Esophagus squamous epithelium (tissue), 5 donors: ENCODE data around the gene MED15. TPM values are rescaled to one million over a fixed set of nuclear protein-coding genes. Genes with fewer than 3 reads are reported as not detected.

ENCODE experiments used
- DNase-seq: peaks from one replicate; lab custom pipeline; 2025; lab: John Stamatoyannopoulos, UW
- H3K27ac ChIP-seq, 4 donors: fragments of 200-600 bp; sonication (generic); one replicate each; pipeline ENCODE4 v1.5.1; 2016 to 2019; ENCODE audit warnings: mild to moderate bottlenecking in 1 of 4
- H3K27me3 ChIP-seq, 4 donors: fragments of 200-600 bp; sonication (generic); 1 replicate in 3 of 4; 2 replicates in 1 of 4; pipeline versions ENCODE4 v1.5.1 to v1.6.0; 2017 to 2021; ENCODE audit warnings: antibody characterized with exemption in 1 of 4
- H3K36me3 ChIP-seq, 3 donors: fragments of 200-600 bp; sonication (generic); one replicate each; pipeline ENCODE4 v1.5.1; 2016 to 2019
- H3K4me1 ChIP-seq, 3 donors: fragments of 200-600 bp; sonication (generic); one replicate each; pipeline ENCODE4 v1.5.1; 2017 to 2019
- H3K4me3 ChIP-seq, 4 donors: fragments of 200-600 bp; sonication (generic); 1 replicate in 3 of 4; 2 replicates in 1 of 4; pipeline ENCODE4 v1.5.1; 2016 to 2019; ENCODE audit warnings: mild to moderate bottlenecking in 2 of 4, moderate library complexity in 1 of 4
- H3K9me3 ChIP-seq, 3 donors: fragments of 200-600 bp; sonication (generic); one replicate each; pipeline ENCODE4 v1.5.1; 2016 to 2019
- POLR2A ChIP-seq, 4 donors: fragments of 450-650 bp; IDR thresholded peaks; one replicate each; pipeline ENCODE4 v1.6.1; 2017; ENCODE audit warnings: antibody characterized with exemption in 4 of 4, mild to moderate bottlenecking in 4 of 4, moderate library complexity in 3 of 4
- WGBS, 2 donors: methylation state at CpG; one replicate each; pipeline ENCODE4 v1.1.5; 2018; 5-methylcytosine and 5-hydroxymethylcytosine counted together
- intact Hi-C: fragments of 100-400 bp; cut with DNase I; formaldehyde crosslinking; loops from one replicate; pipeline ENCODE4 v1.15.0; 2022
- total RNA-seq, 4 donors: library from RNA; depleted of rRNA; stranded (reverse); fragments of >200 nt; gene quantifications; one replicate each; pipeline ENCODE4 v1.1.0, GENCODE V29; 2016
- TF ChIP-seq, protein P1 (sequence below), 6 experiments: fragments of 450-650 bp in 4 of 6; fragments of 200-600 bp in 2 of 6; sonication (generic) in 2 of 6; IDR thresholded peaks; one replicate each; pipeline ENCODE4 v1.5.1; 2016 to 2019; ENCODE audit warnings: antibody characterized with exemption in 6 of 6, mild to moderate bottlenecking in 4 of 6, moderate library complexity in 4 of 6
- donor health status: DM: yes; HTN: yes; CAD: no.

Gene MED15
- total RNA-seq, 4 donors from 2014 or later = 31.6 to 51.4 (median 46.1) TPM

DNA sequence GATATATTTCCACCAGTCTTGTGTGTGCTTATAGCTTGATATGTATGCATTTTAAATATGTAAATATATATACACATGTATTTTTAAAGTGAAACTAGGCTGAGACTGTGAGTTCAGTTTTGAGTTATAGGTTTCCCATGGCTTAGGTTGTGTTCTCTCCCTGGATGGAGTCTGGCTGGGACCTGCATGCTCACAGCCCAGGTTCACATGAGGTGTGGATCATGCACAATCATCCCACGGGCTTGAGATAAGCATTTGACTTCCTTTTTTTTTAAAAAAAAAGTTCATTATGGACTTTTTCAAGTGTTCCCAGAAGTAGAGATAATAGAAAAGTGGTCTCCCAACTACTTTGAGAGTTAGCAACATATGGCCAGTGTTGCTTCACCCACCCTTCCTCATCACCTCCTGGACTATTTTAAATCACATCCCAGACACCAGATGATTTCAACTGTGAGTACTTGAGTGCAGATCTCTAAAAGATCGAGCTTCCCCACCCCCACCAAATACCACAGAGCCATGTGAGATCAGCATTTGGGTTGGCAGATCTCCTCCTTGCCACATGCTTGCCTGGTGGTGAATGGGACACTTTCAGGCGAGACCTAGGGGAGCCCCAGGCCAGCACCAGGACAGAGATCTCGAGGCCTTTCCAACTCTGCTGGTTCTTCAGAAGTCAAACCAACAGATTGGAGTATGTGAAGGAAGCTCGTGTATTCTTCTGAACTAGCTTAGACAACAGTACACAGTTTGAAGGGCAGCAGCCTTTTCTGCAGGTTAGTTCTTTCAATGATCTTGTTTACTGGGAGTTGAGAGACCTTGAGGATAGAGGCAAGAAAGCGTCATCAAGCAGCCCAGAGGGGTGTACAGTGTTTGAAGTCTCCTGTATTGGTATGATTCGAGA is 15.9 kb downstream of the MED15 start:
- intact Hi-C loops = no loop called here
- Histone ChIP-seq H3K36me3 (peaks cover 0 to 61% (median 7%) of the 10 kb centered on the region in 3 donors), H3K27ac (peak overlapping the region in 1 of 4 donors; percentile 16), H3K27me3 (no peaks in the 10 kb centered on the region), H3K4me1 (peaks cover 6 to 78% (median 27%) of the 10 kb centered on the region in 3 donors), H3K4me3 (no peak overlapping the region), H3K9me3 (no peaks in the 10 kb centered on the region)
- DNase-seq = no peak
- TF ChIP-seq, protein P1, sequence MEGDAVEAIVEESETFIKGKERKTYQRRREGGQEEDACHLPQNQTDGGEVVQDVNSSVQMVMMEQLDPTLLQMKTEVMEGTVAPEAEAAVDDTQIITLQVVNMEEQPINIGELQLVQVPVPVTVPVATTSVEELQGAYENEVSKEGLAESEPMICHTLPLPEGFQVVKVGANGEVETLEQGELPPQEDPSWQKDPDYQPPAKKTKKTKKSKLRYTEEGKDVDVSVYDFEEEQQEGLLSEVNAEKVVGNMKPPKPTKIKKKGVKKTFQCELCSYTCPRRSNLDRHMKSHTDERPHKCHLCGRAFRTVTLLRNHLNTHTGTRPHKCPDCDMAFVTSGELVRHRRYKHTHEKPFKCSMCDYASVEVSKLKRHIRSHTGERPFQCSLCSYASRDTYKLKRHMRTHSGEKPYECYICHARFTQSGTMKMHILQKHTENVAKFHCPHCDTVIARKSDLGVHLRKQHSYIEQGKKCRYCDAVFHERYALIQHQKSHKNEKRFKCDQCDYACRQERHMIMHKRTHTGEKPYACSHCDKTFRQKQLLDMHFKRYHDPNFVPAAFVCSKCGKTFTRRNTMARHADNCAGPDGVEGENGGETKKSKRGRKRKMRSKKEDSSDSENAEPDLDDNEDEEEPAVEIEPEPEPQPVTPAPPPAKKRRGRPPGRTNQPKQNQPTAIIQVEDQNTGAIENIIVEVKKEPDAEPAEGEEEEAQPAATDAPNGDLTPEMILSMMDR (IDR thresholded peaks at IDR 0.05) = no peak
- TF ChIP-seq POLR2A (IDR thresholded peaks at IDR 0.05) = no peak
- 38 to 51% methylated on average over 6 of the region's 7 CpGs for WGBS, 2 donors

DNA sequence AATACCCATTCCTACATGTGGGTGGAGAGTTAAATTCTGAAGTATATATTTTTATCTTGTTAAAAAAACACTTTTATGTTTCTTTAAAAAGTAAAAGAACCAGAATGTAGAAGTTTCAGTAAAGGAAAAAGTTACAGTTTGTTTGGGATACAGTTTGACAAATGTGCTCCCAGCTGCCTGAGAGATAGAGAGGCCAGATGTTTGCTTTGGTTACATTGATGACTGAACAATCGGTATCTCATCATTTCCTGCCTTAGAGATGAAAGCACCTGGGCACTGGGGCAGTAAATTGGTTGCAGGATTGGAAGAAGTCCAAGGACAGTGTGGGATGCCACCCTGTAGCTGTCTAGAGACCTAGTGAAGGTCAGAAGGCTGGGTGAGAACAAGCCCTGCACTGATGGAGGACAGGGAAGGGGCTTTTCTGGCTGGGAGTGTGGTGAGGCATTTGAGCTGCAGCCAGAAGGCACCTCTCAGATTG is 16.6 kb downstream of the MED15 start:
- no peak overlapping the region for H3K4me3 ChIP-seq
- H3K27me3 ChIP-seq = no peaks in the 10 kb centered on the region
- H3K9me3 ChIP-seq = no peaks in the 10 kb centered on the region
- peak overlapping the region in 1 of 4 donors; percentile 16 for H3K27ac ChIP-seq
- 0 to 11% methylated on average over 1 of the region's 1 CpG for WGBS, 2 donors
- no peak for TF ChIP-seq POLR2A (IDR thresholded peaks at IDR 0.05)
- TF ChIP-seq, protein P1 (IDR thresholded peaks at IDR 0.05) = no peak
- intact Hi-C loops = no loop called here
- peaks cover 6 to 71% (median 25%) of the 10 kb centered on the region in 3 donors for H3K4me1 ChIP-seq
- peaks cover 0 to 61% (median 11%) of the 10 kb centered on the region in 3 donors for H3K36me3 ChIP-seq
- no peak for DNase-seq

DNA sequence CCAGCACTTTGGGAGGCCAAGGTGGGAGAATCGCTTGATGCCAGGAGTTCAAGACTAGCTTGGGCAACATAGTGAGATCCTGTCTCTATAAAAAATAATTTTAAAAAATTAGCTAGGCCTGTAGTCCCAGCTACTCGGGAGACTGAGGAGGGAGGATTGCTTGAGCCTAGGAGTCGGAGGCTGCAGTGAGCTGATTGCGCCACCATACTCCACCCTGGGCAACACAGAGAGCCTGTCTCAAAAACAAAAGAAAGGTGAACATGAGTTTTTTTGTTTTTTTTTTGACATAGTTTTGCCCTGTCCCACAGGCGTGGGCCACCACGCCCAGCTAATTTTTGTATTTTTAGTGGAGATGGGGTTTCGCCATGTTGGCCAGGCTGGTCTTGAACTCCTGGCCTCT is 17.6 kb downstream of the MED15 start:
- no peak for DNase-seq
- Histone ChIP-seq H3K27ac (no peak overlapping the region), H3K9me3 (no peaks in the 10 kb centered on the region), H3K4me3 (no peak overlapping the region), H3K27me3 (no peaks in the 10 kb centered on the region), H3K36me3 (peaks cover 0 to 52% (median 6%) of the 10 kb centered on the region in 3 donors), H3K4me1 (peaks cover 12 to 70% (median 32%) of the 10 kb centered on the region in 3 donors)
- intact Hi-C loops = no loop called here
- 85 to 88% methylated on average over 7 of the region's 7 CpGs for WGBS, 2 donors
- TF ChIP-seq, protein P1 (IDR thresholded peaks at IDR 0.05) = no peak
- TF ChIP-seq POLR2A (IDR thresholded peaks at IDR 0.05) = no peak

DNA sequence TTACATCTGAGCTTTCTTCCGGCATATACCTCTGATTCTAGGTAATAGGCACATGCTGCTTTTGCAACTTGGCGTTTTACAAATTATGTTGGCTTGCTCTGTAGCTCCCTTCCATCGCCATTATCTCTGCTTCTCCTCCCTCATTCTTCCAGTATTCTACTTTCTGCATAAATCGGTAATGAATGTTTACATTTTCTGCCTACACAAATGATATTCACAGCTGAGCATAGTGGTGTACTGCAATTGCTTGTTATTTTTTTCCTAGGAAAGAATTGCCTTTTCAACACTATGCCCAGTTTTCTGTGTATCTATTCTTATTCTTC is 18.9 kb downstream of the MED15 start:
- WGBS, 2 donors = 66 to 79% methylated on average over 4 of the region's 4 CpGs
- intact Hi-C loops = no loop called here
- TF ChIP-seq, protein P1 (IDR thresholded peaks at IDR 0.05) = no peak
- TF ChIP-seq POLR2A (IDR thresholded peaks at IDR 0.05) = no peak
- peaks cover 24 to 78% (median 44%) of the 10 kb centered on the region in 3 donors for H3K4me1 ChIP-seq
- peaks cover 0 to 39% (median 5%) of the 10 kb centered on the region in 3 donors for H3K36me3 ChIP-seq
- no peaks in the 10 kb centered on the region for H3K27me3 ChIP-seq
- DNase-seq = no peak
- peak overlapping the region in 1 of 4 donors; percentile 31 for H3K27ac ChIP-seq
- H3K4me3 ChIP-seq = no peak overlapping the region
- H3K9me3 ChIP-seq = no peaks in the 10 kb centered on the region
